Coronary artery (tissue), 2 donors: Measurements from ENCODE around the gene ZDHHC14.

ENCODE experiments used
- DNase-seq: peaks from one replicate; pipeline ENCODE4 v3.0.0-alpha.2; 2017; ENCODE audit warnings: low spot score
- H3K27ac ChIP-seq, 2 donors: fragments of 200-600 bp; sonication (generic); one replicate each; pipeline ENCODE4 v1.5.1; 2016 to 2019
- H3K4me3 ChIP-seq: fragments of 200-600 bp; sonication (generic); 2 replicates; pipeline ENCODE4 v1.5.1; 2016; ENCODE audit warnings: mild to moderate bottlenecking, moderate library complexity
- TF ChIP-seq, protein P1 (sequence below): fragments of 200-600 bp; sonication (generic); IDR thresholded peaks from one replicate; pipeline ENCODE4 v1.5.1; 2019; ENCODE audit warnings: antibody characterized with exemption

ZDHHC14 gene

DNA sequence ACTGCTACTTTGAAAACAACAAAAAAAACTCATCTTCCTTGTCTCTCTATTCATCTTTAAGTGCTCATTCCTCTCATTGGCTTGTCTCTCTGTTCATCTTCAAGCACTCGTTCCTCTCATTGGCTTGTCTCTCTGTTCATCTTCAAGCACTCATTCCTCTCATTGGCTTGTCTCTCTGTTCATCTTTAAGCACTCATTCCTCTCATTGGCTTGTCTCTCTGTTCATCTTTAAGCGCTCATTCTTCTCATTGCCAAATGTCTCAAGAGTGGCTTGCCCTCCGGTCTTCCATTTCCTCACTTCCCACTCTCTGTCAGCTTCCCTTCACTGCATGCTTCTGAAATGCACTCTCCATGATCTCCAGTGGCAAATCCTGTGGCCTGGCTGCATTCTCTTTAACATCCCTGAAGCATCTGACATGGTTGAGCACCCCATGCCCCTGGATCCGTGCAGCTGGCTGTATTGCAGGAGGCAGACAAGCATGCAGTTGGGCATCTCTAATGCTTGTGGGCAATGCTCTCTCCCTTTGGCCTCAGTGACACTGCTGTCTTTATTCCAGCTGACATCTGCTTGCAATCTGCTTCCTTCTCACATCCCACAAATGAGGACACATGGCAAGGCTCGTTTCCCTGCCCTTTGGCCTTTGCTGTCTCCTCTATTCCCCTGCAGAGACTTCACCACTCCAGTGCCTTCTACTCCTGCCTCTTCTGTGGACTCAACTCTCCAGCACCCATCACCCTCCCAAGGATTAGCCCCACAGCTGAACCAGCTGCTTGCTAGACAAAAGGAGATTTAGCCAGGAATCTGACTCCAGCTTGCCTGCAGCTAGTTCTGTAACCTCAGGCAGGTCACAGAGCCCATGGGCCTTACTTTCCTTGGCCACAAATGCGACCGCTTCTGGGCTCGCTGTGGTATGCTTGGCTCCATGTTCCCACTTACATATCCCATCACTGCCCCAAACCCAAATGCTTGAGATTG is 298.9 kb downstream of the ZDHHC14 start:
- DNase-seq: no peak
- TF ChIP-seq, protein P1, sequence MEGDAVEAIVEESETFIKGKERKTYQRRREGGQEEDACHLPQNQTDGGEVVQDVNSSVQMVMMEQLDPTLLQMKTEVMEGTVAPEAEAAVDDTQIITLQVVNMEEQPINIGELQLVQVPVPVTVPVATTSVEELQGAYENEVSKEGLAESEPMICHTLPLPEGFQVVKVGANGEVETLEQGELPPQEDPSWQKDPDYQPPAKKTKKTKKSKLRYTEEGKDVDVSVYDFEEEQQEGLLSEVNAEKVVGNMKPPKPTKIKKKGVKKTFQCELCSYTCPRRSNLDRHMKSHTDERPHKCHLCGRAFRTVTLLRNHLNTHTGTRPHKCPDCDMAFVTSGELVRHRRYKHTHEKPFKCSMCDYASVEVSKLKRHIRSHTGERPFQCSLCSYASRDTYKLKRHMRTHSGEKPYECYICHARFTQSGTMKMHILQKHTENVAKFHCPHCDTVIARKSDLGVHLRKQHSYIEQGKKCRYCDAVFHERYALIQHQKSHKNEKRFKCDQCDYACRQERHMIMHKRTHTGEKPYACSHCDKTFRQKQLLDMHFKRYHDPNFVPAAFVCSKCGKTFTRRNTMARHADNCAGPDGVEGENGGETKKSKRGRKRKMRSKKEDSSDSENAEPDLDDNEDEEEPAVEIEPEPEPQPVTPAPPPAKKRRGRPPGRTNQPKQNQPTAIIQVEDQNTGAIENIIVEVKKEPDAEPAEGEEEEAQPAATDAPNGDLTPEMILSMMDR: no peak
- Histone ChIP-seq H3K4me3 (no peak overlapping the region), H3K27ac (no peak overlapping the region)

DNA sequence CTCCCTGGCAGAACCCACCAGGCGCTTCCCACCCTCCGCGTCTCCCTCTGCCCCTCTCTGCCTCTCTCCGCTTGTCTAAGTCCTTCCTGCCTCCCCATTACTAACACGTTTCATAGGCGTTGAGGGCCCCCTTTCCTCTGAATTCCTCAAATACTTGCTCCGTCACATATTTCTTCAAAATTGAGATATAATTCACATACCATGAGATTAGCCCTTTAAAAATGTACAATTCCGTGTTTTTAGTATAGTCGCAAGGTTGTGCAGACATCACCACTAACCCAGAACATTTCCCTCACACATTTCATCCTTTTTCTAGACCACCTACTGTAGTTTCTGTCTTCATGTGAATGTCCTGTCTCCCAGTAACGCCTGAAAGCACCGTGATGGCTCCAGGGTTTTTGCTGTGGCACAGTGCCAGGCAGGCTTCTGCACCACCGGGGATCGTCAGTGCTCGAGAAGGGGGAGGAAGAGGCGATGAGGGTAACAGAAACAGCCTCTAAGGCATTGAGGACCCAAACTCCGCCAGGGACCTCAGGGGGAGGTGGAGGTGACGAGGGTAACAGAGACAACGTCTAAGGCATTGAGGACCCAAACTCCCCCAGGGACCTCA is 300.2 kb downstream of the ZDHHC14 start:
- no peak for DNase-seq
- TF ChIP-seq, protein P1: no peak
- no peak overlapping the region for H3K27ac ChIP-seq
- H3K4me3 ChIP-seq: no peak overlapping the region

DNA sequence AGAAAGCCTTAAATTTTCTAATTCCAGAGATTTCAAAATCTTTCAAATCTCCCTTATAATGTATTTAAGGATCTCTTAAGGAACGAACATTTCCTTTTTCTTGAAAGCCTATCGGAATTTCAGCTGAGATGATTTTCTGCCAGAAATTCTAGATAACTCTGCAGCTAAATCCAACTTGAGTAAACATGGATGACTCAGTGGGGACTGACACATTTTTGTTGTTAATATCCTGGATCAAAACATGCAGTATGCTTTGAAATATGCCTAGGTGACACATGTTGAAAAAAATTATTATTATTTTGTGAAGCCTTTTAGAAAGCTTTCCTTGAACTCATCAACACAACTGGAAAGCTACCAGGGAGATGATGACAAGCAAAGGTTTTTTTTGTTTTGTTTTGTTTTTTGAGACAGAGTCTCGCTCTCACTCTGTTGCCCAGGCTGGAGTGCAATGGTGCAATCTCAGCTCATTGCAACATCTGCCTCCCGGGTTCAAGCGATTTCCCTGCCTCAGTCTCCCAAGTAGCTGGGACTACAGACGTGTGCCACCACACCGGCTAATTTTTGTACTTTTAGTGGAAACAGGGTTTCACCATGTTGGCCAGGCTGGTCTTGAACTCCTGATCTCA is 302.0 kb downstream of the ZDHHC14 start:
- H3K4me3 ChIP-seq: no peak overlapping the region
- TF ChIP-seq, protein P1: no peak
- DNase-seq: no peak
- H3K27ac ChIP-seq: no peak overlapping the region

DNA sequence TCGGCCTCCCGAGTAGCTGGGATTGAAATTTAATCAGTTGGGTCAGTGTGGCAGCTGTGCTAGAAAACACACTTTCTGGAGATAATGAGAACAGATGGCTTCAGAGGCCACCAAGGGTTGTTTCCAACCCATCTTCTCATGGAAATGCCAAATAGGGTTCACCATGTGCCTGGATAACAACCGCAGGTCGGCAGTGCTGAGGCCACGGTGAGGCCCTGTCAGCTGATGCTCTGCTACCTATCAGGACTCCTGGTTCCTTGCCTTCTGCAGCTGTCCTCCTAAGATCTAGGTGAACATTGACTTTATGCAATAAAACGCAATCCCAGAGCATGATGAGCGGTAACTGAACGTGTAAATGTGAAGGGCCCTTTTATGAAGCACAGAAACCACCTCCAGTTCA is 302.7 kb downstream of the ZDHHC14 start:
- TF ChIP-seq, protein P1: no peak
- DNase-seq: no peak
- no peak overlapping the region for H3K4me3 ChIP-seq

DNA sequence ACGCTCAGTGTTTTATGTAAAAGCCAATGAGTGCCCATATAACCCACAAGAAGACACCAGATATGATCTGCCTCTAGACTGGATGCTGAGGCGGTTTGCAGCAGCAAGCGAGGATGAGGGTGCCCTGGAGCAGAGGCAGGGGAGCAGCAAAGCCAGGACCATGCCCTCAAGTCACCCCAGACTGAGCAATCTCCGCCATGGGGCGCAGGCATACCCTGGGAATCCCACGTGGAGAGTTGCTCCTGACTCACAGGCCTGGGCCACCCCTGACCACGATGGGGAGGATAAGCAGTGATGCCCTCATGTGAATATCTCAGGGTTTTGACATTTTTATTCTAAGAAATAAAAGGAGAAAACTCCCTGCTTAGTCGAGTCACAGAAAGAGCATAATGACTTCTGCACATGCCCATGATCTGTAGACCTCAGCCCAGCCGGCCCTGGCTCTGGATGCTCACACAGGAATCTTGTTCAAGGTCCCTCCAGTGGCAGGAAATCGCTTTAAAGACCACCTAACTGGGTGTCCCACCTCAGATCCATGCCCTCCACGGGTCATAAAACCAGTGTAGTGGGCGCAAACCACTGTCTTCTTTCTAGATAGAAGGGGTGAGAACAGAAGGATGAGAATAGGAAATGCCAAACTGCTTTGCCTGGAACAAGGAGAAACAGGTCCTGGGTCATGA is 303.8 kb downstream of the ZDHHC14 start:
- TF ChIP-seq, protein P1: no peak
- no peak for DNase-seq
- no peak overlapping the region for H3K4me3 ChIP-seq

More for the DNA sequence above, 302.7 kb downstream of the ZDHHC14 start:
- H3K27ac ChIP-seq: no peak overlapping the region

DNA sequence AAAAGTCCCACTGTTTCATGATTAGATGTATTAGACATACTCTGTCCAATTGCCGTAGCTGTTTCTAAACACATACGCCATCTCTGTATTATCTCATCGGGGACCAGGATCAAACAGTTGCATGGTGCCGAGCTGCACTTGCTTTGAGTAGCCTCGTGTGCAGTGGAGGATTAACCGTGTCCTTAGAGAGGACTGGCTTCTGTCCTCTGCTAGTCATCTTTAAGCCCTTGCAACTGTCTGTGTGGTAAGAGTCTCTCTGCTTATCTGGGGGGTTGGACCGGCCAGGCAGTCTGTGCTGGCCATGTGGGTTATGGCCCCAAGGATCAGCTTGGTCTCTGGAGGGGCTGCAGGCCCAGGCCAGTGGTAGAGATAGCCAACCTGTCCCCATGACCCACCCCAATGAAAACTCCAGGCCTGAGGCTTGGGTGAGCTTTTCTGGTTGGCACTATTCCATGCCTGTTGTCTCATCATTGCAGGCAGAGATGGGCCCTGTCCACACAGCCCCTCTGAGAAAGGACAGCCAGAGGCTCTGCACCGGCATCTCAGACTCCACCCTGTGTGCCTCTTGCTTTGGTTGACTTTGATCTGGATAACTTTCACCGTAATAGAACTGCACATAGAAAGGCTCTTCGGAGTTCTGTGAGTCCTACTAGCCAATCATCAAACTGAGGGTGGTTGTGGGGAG is 304.7 kb downstream of the ZDHHC14 start:
- TF ChIP-seq, protein P1: no peak
- DNase-seq: no peak
- Histone ChIP-seq H3K27ac (no peak overlapping the region), H3K4me3 (no peak overlapping the region)

More for the DNA sequence above, 303.8 kb downstream of the ZDHHC14 start:
- H3K27ac ChIP-seq: no peak overlapping the region
